Osteoblast (primary cell): Measurements from ENCODE around the gene RASL10A. TPM values are rescaled to one million over a fixed set of nuclear protein-coding genes. Genes with fewer than 3 reads are reported as not detected.

ENCODE experiments used
- DNase-seq: peaks from one replicate; pipeline ENCODE4 v3.0.0; 2011; ENCODE audit warnings: low spot score, mixed read lengths; ENCODE audit not compliant: insufficient read length; ENCODE audit errors: missing footprints
- H2AFZ ChIP-seq: 2 replicates; pipeline ENCODE4 v1.6.0; 2011; ENCODE audit warnings: mild to moderate bottlenecking, low read length
- H3K27ac ChIP-seq: 2 replicates; pipeline ENCODE4 v1.5.1; 2011; ENCODE audit warnings: mild to moderate bottlenecking, low read depth, low read length, moderate library complexity
- H3K27me3 ChIP-seq: 2 replicates; pipeline ENCODE4 v1.6.0; 2012; ENCODE audit warnings: mild to moderate bottlenecking, control low read depth, inconsistent platforms, low read length, moderate library complexity; ENCODE audit not compliant: insufficient read depth
- H3K36me3 ChIP-seq: 2 replicates; pipeline ENCODE4 v1.5.1; 2011; ENCODE audit warnings: mild to moderate bottlenecking, low read length, control low read depth, moderate library complexity; ENCODE audit not compliant: insufficient read depth
- H3K4me1 ChIP-seq: 2 replicates; pipeline ENCODE4 v1.5.1; 2011; ENCODE audit warnings: mild to moderate bottlenecking, low read length, control low read depth, moderate library complexity; ENCODE audit not compliant: insufficient read depth
- H3K4me2 ChIP-seq: 2 replicates; pipeline ENCODE4 v1.6.0; 2011; ENCODE audit warnings: mild to moderate bottlenecking, low read length; ENCODE audit not compliant: insufficient read depth
- H3K4me3 ChIP-seq: fragments of 200-600 bp; sonication (generic); 3 replicates; pipeline ENCODE4 v1.5.1; 2012; ENCODE audit warnings: mild to moderate bottlenecking, low read length, inconsistent platforms; ENCODE audit not compliant: insufficient read depth
- H3K79me2 ChIP-seq: 2 replicates; pipeline ENCODE4 v1.6.0; 2012; ENCODE audit warnings: mild to moderate bottlenecking, low read length, control low read depth, inconsistent platforms; ENCODE audit not compliant: insufficient read depth
- H3K9me3 ChIP-seq: 2 replicates; pipeline ENCODE4 v1.5.1; 2011; ENCODE audit warnings: low read depth, low read length, control low read depth
- H4K20me1 ChIP-seq: 2 replicates; pipeline ENCODE4 v1.6.0; 2012; ENCODE audit warnings: mild to moderate bottlenecking, low read length, control low read depth; ENCODE audit not compliant: insufficient read depth
- CTCF ChIP-seq: IDR thresholded peaks from 2 replicates; pipeline ENCODE4 v1.5.1; 2011; ENCODE audit warnings: mild to moderate bottlenecking, low read depth, low read length, moderate library complexity; ENCODE audit errors: extremely low read depth
- total RNA-seq: library from RNA; depleted of rRNA; stranded (reverse); fragments of >200 nt; gene quantifications from 2 replicates; pipeline ENCODE4 v1.2.3, GENCODE V29; 2012

Gene RASL10A
- total RNA-seq, 1 donor = not detected

GRCh38 chr22:29311464-29312217 lies 3.9 kb downstream of the RASL10A start:
- no peaks in the 10 kb centered on the region for H3K9me3 ChIP-seq
- peak overlapping the region; percentile 77 for H3K27ac ChIP-seq
- H3K27me3 ChIP-seq = peaks cover 34% of the 10 kb centered on the region
- H3K4me1 ChIP-seq = peaks cover 37% of the 10 kb centered on the region
- H4K20me1 ChIP-seq = peaks cover 18% of the 10 kb centered on the region
- no peaks in the 10 kb centered on the region for H3K36me3 ChIP-seq
- H2AFZ ChIP-seq = peak overlapping the region; percentile 85
- H3K4me3 ChIP-seq = peak overlapping the region; percentile 61
- peak; percentile 96 for DNase-seq
- peaks cover 32% of the 10 kb centered on the region for H3K79me2 ChIP-seq
- TF ChIP-seq CTCF = no peak
- H3K4me2 ChIP-seq = peak overlapping the region; percentile 78

DNA sequence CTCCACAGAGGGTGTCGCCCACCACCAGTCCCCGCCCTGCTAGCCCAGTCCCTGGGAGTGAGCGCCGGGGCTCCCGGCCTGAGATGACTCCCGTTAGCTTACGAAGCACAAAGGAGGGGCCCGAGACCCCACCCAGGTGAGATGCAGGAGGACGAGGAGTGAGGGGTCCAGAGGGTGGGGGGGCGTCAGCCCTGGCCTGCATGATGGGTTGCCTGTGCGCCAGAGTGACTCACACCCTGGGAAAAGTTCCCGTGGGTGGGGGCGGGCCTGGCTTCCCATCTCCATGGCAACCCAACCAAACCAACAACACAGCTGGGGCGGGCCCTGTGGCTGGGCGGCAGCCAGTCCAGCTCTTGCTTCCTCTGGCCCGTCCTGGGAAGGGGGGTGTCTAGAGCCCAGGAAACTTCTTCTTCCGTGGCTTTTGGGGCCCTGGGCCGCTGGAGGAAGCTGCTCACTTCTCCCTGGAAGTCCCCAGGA lies 4.6 kb downstream of the RASL10A start:
- Histone ChIP-seq H3K27me3 (peaks cover 26% of the 10 kb centered on the region), H3K79me2 (peaks cover 32% of the 10 kb centered on the region), H3K36me3 (no peaks in the 10 kb centered on the region), H3K4me3 (peak overlapping the region; percentile 61), H3K4me2 (peak overlapping the region; percentile 78), H3K9me3 (no peaks in the 10 kb centered on the region), H2AFZ (peak overlapping the region; percentile 85), H3K4me1 (peaks cover 37% of the 10 kb centered on the region), H4K20me1 (peaks cover 18% of the 10 kb centered on the region), H3K27ac (peak overlapping the region; percentile 77)
- peak; percentile 100 for DNase-seq
- no peak for TF ChIP-seq CTCF

DNA sequence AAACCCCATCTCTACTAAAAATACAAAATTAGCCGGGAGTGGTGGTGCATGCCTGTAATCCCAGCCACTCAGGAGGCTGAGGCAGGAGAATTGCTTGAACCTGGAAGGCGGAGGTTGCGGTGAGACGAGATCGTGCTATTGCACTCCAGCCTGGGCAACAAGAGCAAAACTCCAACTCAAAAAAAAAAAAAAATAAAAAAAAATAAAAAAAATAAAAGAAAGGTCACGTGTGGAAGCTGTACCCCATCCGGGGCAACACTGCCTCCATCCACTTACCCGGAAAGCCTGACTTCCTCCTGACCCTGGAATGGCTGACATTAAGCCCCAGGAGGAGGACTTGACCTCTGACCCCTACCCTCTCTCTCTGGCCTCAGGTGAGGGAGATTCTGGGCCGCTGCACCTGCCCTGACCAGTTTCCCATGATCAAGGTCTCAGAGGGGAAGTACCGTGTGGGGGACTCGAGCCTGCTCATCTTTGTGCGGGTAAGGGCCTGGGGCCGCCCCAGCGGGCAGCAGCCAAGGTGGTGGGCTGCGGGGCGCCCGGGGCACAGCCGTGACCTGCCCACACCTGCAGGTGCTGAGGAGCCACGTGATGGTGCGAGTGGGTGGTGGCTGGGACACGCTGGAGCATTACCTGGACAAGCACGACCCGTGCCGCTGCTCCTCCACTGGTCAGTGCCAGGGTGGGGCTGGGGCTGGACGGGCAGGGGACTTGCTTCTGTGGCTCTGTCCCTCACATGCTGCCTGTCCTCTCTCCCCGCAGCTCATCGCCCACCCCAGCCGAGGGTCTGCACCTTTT lies 5.2 kb downstream of the RASL10A start:
- peak; percentile 56 for DNase-seq
- peak overlapping the region; percentile 77 for H3K27ac ChIP-seq
- H4K20me1 ChIP-seq = peaks cover 18% of the 10 kb centered on the region
- TF ChIP-seq CTCF = no peak
- H3K4me3 ChIP-seq = peak overlapping the region; percentile 40
- H3K4me1 ChIP-seq = peaks cover 37% of the 10 kb centered on the region
- no peaks in the 10 kb centered on the region for H3K9me3 ChIP-seq
- peaks cover 32% of the 10 kb centered on the region for H3K79me2 ChIP-seq
- H2AFZ ChIP-seq = no peak overlapping the region
- H3K4me2 ChIP-seq = peak overlapping the region; percentile 78
- no peaks in the 10 kb centered on the region for H3K36me3 ChIP-seq
- H3K27me3 ChIP-seq = peaks cover 23% of the 10 kb centered on the region
